ENCODE measurements around the gene LRRC57.
"Not testable (repeated sequence)": the region's sequence is repeated elsewhere in the genome, so short reads cannot be mapped to it uniquely, and the experiment has no call there.

LRRC57 gene

DNA sequence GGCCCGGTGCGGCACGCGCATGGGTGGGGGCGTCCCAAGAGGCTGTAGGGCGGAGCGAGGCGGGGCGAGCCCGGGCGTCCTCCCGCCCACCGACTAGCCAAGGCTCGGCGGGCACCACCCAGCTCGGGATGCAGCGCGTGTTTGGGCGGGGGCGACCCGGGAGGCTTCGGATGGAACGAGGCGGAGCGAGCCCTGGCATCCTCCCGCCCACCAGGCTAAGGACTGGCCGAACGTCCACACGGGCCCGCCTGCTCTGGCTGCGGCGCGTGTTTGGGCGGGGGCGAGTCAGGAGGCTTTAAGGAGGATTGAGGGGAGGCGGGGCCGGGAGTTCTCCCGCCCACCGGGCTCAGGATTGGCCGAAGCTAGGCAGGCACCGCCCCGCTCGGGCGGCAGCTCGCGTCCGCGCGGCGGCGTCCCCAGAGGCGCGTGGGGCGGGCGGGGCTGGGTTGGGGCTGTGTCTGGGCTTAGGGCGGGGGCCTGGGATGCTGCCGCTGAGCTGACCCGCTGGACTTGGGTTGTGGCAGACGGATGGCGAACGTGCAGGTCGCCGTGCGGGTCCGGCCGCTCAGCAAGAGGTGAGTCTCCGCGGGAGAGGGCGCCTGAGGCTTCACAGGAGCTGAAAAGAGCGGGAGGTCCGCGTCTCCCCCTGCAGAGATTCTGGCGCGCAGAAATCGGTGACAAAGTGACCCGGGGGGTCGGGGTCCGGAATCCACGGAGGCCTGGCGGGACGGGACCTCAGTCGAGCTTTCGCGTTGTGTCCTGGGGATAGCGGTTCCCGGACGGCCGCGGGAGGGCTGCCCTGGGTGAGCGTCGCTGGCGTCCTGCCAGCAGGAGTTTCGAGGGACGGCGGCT, 26.8 kb upstream of the LRRC57 start, which contains the start of gene STARD9:
Gene STARD9 (plus strand): TSS at position 419 of the 852 bp plus-strand sequence. CDS start 110 bp downstream, at position 529.
- H3K27ac Mint-ChIP-seq, result peak within 1 kb of the TSS; percentile 51
- H3K36me3 Mint-ChIP-seq, result no peaks in the 10 kb centered on the region
- no peaks in the 10 kb centered on the region for H3K9me3 Mint-ChIP-seq
- peaks cover 12% of the 10 kb centered on the region for H3K4me1 Mint-ChIP-seq
- H3K4me3 Mint-ChIP-seq, result peak within 1 kb of the TSS; percentile 90
- peaks cover 14% of the 10 kb centered on the region for H3K27me3 Mint-ChIP-seq

DNA sequence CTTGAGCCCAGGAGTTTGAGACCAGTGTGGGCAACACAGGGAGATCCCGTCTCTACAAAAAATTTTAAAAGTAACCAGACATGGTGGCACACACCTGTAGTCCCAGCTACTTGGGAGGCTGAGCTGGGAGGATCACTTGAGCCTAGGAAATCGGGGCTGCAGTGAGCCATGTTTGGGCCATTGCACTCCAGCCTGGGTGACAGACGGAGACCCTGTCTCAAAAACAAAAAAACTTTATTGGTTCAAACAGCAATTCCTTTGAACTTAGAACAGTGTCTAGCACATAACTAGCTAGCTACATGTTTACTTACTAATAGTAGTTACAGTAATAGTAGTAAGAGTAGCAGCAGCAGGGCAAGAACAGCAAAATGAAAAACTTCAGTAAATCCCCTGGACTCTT, 10.1 kb upstream of the LRRC57 start:
- Mint-ChIP-seq H3K4me1 (peaks cover 13% of the 10 kb centered on the region), H3K36me3 (peaks cover 3% of the 10 kb centered on the region), H3K9me3 (no peaks in the 10 kb centered on the region), H3K4me3 (no peak overlapping the region), H3K27me3 (no peaks in the 10 kb centered on the region), H3K27ac (no peak overlapping the region)

DNA sequence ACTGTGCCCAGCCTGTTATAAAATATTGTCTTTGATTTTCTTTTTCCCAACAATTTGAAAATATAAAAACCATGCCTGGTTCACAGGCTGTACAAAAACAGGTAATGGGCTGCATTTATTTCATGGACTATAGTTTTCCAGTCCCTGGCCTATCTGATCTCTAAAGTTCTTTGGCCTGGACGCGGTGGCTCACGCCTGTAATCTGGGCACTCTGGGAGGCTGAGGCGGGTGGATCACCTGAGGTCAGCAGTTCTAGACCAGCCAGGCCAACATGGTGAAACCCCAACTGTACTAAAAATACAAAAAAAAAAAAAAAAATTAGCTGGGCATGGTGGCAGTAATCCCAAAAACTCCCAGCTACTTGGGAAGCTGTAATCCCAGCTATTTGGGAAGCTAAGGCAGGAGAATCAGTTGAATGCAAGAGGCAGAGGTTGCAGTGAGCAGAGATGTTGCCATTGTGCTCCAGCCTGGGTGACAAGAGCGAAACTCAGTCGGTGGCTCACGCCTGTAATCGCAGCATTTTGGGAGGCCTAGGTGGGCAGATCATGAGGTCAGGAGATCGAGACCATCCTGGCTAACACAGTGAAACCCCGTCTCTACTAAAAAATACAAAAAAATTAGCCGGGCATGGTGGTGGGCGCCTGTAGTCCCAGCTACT, 8.1 kb upstream of the LRRC57 start:
- H3K27ac Mint-ChIP-seq, H3K36me3 Mint-ChIP-seq: not testable (repeated sequence)

DNA sequence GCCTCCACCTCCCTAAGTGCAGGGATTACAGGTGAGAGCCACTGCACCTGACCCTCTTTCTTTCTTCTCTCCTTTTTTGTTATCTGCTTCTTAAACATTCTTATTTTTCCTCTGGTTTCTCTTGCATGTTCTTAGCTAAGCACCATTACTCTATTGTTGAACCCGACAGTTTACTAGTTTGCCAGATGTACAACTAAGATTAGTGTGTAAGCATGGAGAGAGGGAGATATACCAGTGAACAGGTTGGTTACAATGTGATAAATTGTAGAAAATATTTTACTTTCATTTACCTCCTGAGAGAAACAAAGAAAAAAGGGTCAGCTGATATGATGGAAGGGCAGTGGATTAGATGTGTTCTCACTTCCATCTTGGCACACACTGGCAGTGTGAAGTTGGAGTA, 5.0 kb upstream of the LRRC57 start:
- no peaks in the 10 kb centered on the region for H3K9me3 Mint-ChIP-seq
- H3K27ac Mint-ChIP-seq, result no peak overlapping the region
- H3K36me3 Mint-ChIP-seq, result peaks cover 1% of the 10 kb centered on the region
- H3K4me1 Mint-ChIP-seq, result peaks cover 40% of the 10 kb centered on the region
- no peaks in the 10 kb centered on the region for H3K27me3 Mint-ChIP-seq
- H3K4me3 Mint-ChIP-seq, result no peak overlapping the region

More for the DNA sequence above, 8.1 kb upstream of the LRRC57 start:
- H3K9me3 Mint-ChIP-seq, H3K4me3 Mint-ChIP-seq, H3K27me3 Mint-ChIP-seq: not testable (repeated sequence)
- peaks cover 24% of the 10 kb centered on the region for H3K4me1 Mint-ChIP-seq

DNA sequence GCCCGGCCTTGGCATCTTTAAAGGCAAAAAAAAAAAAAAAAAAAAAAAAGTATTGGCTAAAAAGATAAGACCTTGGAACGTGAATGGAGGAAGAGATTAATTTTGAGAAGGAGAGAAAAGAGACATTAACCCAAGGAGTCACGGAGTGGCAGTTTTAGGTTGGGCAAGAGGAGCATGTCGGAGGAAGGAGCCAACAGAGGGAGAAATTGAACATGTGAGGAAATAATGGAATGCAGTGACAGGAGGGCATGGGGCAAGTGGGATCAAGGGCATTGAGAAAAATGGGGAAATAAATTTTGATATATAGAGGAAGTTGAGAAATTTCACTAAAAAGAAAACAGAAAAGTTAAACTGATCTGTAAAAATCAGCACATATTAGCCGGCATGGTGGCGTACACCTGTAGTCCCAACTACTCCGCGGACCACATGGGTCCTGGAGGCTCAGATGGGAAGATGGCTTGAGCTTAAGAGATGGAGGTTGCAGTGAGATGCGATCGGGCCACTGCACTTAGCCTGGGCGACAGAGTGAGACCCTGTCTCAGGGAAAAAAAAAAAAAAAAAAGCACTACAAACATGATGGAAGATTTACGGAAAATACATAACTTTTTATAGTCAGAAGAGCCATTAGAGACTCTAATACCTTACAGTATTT, 1.3 kb upstream of the LRRC57 start:
- Mint-ChIP-seq H3K9me3 (no peaks in the 10 kb centered on the region), H3K4me3 (peak overlapping the region; percentile 94), H3K36me3 (no peaks in the 10 kb centered on the region), H3K27ac (peak overlapping the region; percentile 20), H3K27me3 (no peaks in the 10 kb centered on the region), H3K4me1 (peaks cover 62% of the 10 kb centered on the region)

DNA sequence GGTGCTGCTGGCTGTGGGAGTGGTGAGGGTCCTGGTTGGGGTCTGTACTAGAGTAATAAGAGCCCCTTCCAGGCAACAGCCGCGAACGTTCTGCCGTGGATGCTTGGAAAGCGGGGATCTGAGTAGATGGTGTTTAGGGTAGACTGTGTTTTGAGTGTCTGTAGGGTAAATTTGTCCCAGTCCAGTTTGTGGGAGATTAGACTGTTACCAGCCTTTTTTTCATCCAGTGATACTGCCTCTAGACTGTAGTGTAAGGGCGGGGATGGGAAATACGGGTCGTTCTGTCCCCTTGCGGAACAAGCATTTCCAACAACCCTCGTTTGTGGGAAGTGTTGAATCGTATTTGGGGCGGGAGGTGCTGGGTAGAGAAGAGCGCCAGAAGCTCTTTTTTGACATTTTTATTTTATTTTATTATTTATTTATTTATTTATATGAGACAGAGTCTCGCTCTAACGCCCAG, 469 bp upstream of the LRRC57 start:
- Mint-ChIP-seq H3K27me3 (no peaks in the 10 kb centered on the region), H3K4me3 (peak overlapping the region; percentile 94), H3K36me3 (no peaks in the 10 kb centered on the region), H3K4me1 (peaks cover 57% of the 10 kb centered on the region), H3K27ac (peak overlapping the region; percentile 80), H3K9me3 (no peaks in the 10 kb centered on the region)

DNA sequence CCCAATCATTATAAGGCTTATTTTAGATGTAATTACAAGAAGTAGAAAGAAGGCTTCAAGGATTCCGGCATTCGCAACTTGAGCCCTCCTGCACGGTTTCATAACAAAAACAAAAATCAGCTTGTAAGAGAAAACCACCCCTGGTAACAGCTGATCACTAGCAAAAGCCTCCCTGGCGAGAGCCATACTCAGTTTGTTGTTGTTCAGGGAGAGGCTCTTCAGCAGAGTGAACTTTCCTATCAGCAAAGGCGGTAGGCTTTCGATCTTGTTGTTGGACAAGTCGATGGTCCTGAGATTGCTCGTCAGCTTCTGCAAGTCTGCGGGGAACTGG, 710 bp downstream of the LRRC57 start:
- H3K27me3 Mint-ChIP-seq, result no peaks in the 10 kb centered on the region
- H3K9me3 Mint-ChIP-seq, result no peaks in the 10 kb centered on the region
- peaks cover 49% of the 10 kb centered on the region for H3K4me1 Mint-ChIP-seq
- H3K27ac Mint-ChIP-seq, result peak overlapping the region; percentile 80
- no peaks in the 10 kb centered on the region for H3K36me3 Mint-ChIP-seq
- peak overlapping the region; percentile 94 for H3K4me3 Mint-ChIP-seq

DNA sequence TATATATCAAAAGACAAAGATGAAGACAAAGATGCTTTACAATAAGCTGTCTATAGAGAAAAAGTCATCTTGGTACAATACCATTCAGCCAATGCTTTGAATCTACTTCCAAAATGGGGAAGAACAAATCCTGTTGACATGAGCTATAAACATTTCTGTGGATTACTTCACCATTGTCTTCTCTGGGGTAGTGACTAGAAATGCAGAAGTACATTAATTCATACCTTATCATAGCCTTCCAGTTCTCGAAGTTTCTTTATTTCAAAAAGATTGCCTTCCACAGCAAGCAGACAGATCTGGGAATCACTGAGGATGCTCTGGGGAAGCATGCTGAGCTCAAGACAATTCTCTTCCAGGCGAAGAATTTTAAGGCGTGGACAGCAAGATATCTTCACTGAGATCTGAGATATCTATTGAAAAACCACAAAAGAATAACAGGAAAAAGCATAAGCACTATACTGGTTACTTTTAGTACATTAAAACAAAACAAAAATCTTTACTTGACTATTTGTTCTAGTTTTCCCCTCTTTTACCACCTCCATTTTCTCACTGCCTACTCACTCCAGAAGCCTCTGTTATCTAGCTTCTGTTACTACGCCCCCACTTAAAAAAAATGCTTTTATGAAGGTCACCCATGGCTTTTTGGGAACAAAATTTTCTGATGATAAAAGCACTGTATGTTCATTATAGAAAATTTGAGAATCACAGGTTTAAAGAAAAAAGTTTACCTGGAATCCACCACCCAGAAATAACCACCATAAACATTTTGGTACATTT, 3.6 kb downstream of the LRRC57 start:
- no peaks in the 10 kb centered on the region for H3K9me3 Mint-ChIP-seq
- H3K36me3 Mint-ChIP-seq, result peaks cover 1% of the 10 kb centered on the region
- H3K27me3 Mint-ChIP-seq, result no peaks in the 10 kb centered on the region
- H3K4me3 Mint-ChIP-seq, result no peak overlapping the region
- peaks cover 38% of the 10 kb centered on the region for H3K4me1 Mint-ChIP-seq
- H3K27ac Mint-ChIP-seq, result peak overlapping the region; percentile 69

DNA sequence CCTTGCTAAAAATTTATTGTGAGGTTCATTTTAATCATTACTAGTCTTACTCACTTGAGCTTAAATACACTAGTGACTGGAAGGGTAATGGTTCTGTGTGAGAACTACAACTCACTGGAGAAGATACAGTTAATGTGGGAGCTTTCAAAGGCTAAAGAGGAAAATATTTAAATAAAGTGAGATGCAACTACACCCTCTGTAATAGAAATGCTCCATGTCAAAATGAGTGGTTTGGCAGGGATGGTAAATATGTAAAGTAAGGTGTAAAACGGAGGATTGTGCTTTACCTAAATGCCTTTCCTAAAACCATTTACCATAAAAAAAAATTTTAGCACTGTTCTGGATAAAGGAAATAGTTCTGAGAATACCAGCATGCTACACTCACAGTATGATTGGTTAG, 15.3 kb downstream of the LRRC57 start:
- no peak overlapping the region for H3K27ac Mint-ChIP-seq
- H3K27me3 Mint-ChIP-seq, result no peaks in the 10 kb centered on the region
- H3K4me3 Mint-ChIP-seq, result no peak overlapping the region
- no peaks in the 10 kb centered on the region for H3K9me3 Mint-ChIP-seq
- H3K4me1 Mint-ChIP-seq, result no peaks in the 10 kb centered on the region
- peaks cover 16% of the 10 kb centered on the region for H3K36me3 Mint-ChIP-seq

DNA sequence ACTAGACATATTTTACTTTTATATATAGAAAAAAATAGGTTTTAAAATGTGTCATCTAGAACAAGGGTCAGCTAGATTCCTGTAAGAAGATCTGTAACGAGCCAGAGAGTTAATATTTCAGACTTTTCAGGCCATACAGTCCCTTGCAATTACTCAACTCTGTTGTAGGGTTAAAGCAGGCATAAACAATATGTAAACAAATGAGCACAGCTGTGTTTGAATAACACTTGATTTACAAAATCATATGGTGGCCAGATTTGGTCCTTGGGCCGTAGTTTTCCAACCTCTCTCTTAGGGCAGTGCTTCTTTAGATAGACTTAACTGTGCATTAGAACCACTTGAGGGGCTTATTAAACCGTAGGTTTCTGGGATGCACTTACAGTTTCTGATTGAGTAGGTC, 19.6 kb downstream of the LRRC57 start:
- H3K36me3 Mint-ChIP-seq, result peaks cover 14% of the 10 kb centered on the region
- no peaks in the 10 kb centered on the region for H3K4me1 Mint-ChIP-seq

DNA sequence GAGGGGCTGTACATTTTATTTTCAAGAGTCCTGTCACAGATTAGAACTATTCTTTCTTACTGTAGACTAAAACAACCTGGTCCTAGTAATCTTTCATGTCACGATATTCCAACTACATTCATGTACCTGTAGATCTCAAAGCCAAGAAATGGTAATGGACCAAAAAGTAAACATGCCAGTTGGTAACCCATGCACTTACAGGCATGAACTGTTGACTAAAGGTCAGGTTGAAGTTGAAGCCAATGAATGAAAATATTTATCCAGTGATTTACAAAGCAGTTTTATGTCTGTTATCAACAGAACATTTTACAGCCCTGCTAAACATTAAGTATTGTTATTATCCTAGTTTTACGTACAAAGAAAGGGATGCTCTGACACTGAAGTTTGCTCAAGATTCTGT, 25.3 kb downstream of the LRRC57 start:
- peaks cover 6% of the 10 kb centered on the region for H3K36me3 Mint-ChIP-seq
- H3K4me3 Mint-ChIP-seq, result no peak overlapping the region
- no peaks in the 10 kb centered on the region for H3K9me3 Mint-ChIP-seq
- H3K27me3 Mint-ChIP-seq, result no peaks in the 10 kb centered on the region
- no peak overlapping the region for H3K27ac Mint-ChIP-seq
- no peaks in the 10 kb centered on the region for H3K4me1 Mint-ChIP-seq

More for the DNA sequence above, 19.6 kb downstream of the LRRC57 start:
- Mint-ChIP-seq H3K9me3 (no peaks in the 10 kb centered on the region), H3K27ac (no peak overlapping the region), H3K4me3 (no peak overlapping the region), H3K27me3 (no peaks in the 10 kb centered on the region)

DNA sequence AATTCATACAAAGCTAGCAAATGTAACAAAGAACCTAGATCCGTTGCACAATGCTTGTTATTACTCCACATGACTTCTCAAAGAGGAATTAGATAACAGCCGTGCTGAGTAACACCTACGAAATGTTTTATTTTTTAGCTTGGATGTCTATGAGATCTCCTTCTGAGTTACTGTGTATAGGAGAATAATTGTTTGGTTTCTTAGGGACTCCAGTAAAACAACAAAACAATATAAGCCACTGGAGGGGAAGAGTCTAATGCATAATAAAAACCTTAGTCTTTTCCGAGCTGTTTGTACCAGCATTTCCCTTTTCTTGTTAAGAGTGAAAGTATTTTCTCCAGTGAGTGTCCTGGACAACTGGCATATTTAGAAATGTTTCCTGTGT, 37.6 kb downstream of the LRRC57 start:
- Mint-ChIP-seq H3K9me3 (no peaks in the 10 kb centered on the region), H3K27me3 (no peaks in the 10 kb centered on the region), H3K4me1 (peaks cover 26% of the 10 kb centered on the region), H3K27ac (no peak overlapping the region), H3K36me3 (peaks cover 12% of the 10 kb centered on the region), H3K4me3 (no peak overlapping the region)

DNA sequence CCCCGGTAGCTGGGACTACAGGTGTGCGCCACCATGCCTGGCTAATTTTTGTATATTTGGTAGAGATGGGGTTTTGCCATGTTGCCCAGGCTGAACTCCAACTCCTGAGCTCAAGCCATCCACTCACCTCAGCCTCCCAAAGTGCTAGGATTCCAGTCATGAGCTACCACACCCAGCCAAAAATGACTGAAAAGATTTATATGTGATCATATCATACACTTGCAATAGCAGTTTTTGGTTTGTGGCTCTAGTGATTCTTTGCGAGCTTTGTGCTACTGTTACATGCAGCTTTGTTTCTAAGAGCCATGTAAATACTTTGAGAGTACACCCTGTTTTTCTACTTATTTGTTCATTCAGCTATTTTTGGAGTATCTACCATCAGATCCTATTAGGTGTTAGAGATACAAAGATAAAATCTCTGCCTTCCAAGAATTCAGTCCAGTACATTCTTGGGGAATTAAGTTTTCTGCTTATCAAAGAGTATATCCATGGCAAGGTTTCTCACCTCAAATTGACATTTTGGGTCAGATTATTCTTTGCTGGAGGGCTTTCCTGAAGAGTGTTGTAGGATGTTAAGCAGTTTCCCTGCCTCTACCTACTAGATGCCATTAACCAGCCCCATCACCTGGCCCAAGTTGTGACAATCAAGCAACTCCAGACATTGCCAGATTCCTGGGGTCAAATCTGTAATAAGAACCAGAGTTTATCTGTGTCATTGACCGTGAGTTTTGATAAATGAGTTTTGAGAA, 38.2 kb downstream of the LRRC57 start:
- Mint-ChIP-seq H3K9me3 (no peaks in the 10 kb centered on the region), H3K4me1 (peaks cover 26% of the 10 kb centered on the region), H3K36me3 (peaks cover 9% of the 10 kb centered on the region), H3K27ac (no peak overlapping the region), H3K4me3 (no peak overlapping the region), H3K27me3 (no peaks in the 10 kb centered on the region)

DNA sequence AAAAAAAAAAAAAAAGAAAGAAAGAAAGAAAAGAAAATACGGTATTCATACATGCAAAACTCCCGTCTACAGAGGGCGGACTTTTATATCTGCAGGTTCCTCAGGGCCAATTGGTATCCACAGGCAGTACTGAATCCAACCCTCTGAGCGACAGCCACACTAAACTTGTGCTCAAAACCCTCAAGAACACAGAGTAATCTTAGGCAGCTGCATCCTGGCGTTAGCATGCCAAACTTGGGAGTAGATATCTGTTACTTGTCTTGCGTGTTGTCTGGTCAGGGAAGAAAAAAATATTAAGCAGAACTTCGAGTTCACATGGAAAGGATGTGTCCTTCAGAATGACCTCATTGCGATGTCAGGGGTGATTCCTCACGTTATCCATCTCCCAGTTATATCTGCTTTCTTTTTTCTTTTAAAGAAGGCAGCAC, 40.3 kb downstream of the LRRC57 start:
- peaks cover 26% of the 10 kb centered on the region for H3K4me1 Mint-ChIP-seq
- H3K9me3 Mint-ChIP-seq, result no peaks in the 10 kb centered on the region
- no peaks in the 10 kb centered on the region for H3K27me3 Mint-ChIP-seq
- H3K4me3 Mint-ChIP-seq, result no peak overlapping the region
- peaks cover 6% of the 10 kb centered on the region for H3K36me3 Mint-ChIP-seq
- no peak overlapping the region for H3K27ac Mint-ChIP-seq

DNA sequence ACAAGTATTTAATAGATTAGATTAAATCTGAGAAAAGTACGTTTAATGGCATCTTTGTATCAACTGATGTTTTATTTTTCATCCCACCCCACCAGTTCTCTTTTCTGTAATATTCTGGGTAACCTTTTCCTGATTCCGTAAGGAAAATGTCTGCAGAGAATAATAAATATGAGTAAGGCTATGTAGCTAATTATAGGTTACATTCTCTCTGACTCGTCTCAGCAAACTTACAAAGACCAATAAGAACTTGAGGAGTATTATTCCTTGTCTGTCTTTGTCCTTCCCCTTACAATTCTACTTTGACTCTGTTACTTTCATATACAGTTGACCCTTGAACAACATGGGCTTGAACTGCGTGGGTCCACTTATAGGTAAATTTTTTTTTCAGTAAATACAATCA, 41.1 kb downstream of the LRRC57 start:
- H3K9me3 Mint-ChIP-seq, result no peaks in the 10 kb centered on the region
- H3K4me1 Mint-ChIP-seq, result peaks cover 26% of the 10 kb centered on the region
- no peak overlapping the region for H3K27ac Mint-ChIP-seq
- no peak overlapping the region for H3K4me3 Mint-ChIP-seq
- H3K36me3 Mint-ChIP-seq, result peaks cover 6% of the 10 kb centered on the region
- no peaks in the 10 kb centered on the region for H3K27me3 Mint-ChIP-seq
